Measurements from ENCODE around the gene TSPAN9.
A peak's percentile ranks its signal among the peaks of the same experiment; 100 is the strongest.

TSPAN9 gene

DNA sequence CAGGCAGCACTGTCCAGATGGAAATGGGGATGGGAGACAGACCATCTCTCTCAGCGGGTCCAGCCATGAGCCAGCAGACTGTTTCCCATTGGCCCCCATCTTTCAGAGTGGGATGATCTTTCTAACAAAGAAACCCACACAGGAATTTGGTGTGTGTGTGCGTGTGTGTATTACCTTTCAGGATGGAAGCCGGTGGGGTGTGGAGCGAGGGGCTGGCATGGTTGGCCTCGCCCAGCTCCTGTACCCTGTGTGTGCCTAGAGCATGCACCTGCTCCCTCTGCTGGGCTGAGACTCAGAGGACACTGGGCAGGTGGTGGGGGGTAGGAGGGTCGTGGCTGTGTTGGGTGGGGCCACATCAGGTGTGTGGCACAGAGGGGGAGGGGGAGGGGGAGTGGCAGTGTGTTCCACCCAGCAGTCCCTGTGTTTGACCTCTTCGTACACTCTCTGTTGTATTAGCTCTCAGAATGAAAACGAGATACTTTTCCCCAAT lies 33.0 kb upstream of the TSPAN9 start:
- DNase-seq (ENCODE audit: low read depth), result no peak
- TF ChIP-seq, protein P1, sequence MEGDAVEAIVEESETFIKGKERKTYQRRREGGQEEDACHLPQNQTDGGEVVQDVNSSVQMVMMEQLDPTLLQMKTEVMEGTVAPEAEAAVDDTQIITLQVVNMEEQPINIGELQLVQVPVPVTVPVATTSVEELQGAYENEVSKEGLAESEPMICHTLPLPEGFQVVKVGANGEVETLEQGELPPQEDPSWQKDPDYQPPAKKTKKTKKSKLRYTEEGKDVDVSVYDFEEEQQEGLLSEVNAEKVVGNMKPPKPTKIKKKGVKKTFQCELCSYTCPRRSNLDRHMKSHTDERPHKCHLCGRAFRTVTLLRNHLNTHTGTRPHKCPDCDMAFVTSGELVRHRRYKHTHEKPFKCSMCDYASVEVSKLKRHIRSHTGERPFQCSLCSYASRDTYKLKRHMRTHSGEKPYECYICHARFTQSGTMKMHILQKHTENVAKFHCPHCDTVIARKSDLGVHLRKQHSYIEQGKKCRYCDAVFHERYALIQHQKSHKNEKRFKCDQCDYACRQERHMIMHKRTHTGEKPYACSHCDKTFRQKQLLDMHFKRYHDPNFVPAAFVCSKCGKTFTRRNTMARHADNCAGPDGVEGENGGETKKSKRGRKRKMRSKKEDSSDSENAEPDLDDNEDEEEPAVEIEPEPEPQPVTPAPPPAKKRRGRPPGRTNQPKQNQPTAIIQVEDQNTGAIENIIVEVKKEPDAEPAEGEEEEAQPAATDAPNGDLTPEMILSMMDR (conservative IDR thresholded peaks at IDR 0.05; ENCODE audit: low read length), result no peak
- H3K4me3 ChIP-seq (ENCODE audit: low read length), result no peak overlapping the region

DNA sequence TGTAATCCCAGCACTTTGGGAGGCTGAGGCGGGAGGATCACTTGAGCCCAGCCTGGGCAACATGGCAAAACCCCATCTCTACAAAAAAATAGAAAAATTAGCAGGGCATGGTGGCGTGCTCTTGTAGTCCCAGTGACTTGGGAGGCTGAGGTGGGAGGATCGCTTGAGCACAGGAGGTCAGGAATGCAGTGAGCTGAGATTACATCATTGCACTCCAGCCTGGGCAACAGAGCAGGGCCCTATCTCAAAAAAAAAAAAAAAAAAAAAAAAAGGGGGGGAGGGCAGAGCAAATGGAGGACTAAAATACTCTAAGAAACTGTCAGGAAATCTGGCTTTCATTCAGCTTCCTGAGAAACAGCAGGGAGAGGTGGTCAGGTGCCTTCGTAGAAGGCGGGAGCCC lies 31.7 kb upstream of the TSPAN9 start:
- DNase-seq (ENCODE audit: low read depth), result no peak
- TF ChIP-seq, protein P1 (conservative IDR thresholded peaks at IDR 0.05; ENCODE audit: low read length), result no peak
- no peak overlapping the region for H3K4me3 ChIP-seq (ENCODE audit: low read length)

DNA sequence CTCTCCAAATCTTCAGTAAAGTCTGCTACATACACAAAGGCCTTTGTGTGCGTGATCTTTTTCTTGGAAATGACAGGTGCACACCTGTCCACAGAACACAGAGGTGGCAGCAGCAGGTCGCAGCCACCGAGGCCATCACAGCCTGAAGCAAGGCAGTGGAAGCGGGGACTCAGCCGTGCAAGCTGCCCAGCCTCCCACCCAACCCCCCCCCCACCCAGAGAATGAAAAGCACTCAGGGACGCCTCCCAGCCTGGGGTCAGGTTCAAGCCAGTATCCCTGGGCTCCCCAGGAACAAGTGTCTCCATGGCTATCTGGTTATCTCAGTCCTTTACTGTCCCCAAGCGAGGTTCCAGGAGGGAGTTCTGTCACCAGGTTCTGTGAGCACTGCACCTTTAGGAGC lies 31.2 kb upstream of the TSPAN9 start:
- H3K4me3 ChIP-seq (ENCODE audit: low read length), result no peak overlapping the region
- TF ChIP-seq, protein P1 (conservative IDR thresholded peaks at IDR 0.05; ENCODE audit: low read length), result no peak
- DNase-seq (ENCODE audit: low read depth), result no peak

DNA sequence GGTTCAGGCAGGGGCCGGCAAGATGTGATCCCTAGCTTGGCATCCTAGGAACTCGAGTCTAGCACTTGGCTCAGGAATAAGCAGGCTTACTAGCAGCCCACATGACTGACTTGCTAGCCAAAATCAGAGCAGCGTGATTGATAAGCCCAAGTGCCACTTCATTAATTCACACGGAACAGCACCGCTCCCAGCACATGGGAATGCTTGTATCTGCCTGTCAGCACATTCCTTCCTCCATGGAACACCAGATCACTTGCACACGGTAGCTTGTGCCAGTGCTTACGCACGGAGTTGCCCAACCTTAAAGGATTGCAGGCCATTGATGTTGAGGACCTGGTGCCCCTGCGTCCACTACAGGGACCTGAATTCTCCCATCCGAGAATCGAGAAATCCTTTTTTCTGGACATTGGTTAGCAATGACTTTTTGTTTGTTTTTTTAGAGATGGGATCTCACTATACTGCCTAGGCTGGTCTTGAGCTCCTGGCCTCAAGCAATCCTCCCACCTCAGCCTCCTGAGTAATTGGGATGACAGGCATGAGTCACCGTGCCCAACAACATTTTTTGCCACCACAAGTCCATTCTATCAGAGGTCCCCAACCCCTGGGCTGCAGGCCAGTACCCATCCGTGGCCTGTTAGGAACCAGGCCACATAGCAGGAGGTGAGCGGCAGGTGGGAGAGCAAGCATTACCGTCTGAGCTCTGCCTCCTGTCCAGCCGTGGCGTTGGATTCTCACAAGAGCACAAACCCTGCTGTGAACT lies 30.6 kb upstream of the TSPAN9 start:
- TF ChIP-seq, protein P1 (conservative IDR thresholded peaks at IDR 0.05; ENCODE audit: low read length), result no peak
- H3K4me3 ChIP-seq (ENCODE audit: low read length), result no peak overlapping the region
- peak; percentile 55 for DNase-seq (ENCODE audit: low read depth)

DNA sequence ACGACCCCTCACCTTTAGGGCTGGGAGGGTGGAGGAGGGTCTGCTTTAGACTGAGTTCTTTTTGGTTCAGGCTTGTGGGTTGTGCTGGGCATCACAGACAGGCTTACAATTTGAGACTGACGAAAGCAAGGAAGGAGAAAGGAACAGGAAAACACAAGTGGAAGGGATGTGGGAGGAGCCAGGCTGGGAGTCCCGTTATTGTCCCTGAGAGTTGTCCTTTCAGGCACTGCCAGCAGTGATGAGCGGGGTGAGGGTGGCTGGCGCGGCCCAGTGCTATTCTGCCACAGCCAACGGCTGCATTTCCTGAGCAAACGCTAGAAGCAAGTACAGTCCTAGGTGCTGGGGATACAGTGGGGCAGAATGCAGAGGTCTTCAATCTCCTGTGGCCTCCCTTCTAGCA lies 29.2 kb upstream of the TSPAN9 start:
- no peak overlapping the region for H3K4me3 ChIP-seq (ENCODE audit: low read length)
- no peak for DNase-seq (ENCODE audit: low read depth)
- TF ChIP-seq, protein P1 (conservative IDR thresholded peaks at IDR 0.05; ENCODE audit: low read length), result no peak

DNA sequence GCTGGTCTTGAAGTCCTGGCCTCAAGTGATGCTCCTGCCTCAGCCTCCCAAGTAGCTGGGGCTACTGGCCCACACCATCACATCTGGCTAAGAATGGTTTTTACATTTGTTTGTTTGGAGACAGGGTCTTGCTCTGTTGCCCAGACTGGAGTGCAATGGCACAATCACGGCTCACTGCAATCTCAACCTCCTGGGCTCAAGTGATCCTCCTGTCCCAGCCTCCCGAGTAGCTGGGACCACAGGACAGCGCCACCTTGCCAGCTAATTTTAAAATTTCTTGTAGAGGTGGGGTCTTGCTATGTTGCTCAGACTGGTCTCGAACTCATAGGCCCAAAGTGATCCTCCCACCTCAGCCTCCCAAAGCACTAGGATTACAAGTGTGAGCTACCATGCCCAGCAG lies 28.6 kb upstream of the TSPAN9 start:
- TF ChIP-seq, protein P1 (conservative IDR thresholded peaks at IDR 0.05; ENCODE audit: low read length), result no peak
- DNase-seq (ENCODE audit: low read depth), result no peak

DNA sequence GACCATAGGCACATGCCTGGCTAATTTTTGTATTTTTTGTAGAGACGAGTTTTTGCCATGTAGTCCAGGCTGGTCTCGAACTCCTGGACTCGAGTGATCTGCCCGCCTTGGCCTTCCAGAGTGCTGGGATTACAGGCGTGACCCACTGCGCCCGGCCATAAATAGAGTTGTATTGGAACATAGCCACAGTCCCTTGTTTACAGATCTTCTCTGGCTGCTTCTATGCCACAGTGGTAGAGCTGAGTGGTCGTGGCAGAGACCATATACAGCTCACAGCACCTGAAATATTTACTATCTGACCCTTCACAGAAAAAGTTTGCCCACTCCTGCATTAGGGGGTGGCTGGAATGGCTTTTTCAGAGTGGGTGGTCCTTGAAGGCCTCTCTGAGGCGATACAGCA lies 28.0 kb upstream of the TSPAN9 start:
- TF ChIP-seq, protein P1 (conservative IDR thresholded peaks at IDR 0.05; ENCODE audit: low read length), result no peak
- no peak overlapping the region for H3K4me3 ChIP-seq (ENCODE audit: low read length)
- no peak for DNase-seq (ENCODE audit: low read depth)

More for the DNA sequence above, 28.6 kb upstream of the TSPAN9 start:
- H3K4me3 ChIP-seq (ENCODE audit: low read length), result no peak overlapping the region

Measured in AG10803 (cell line).